GM23338 (cell line): ENCODE results near the gene ITGB1BP1. TPM values are rescaled to one million over a fixed set of nuclear protein-coding genes. Genes with fewer than 3 reads are reported as not detected.

Experiments used
- ATAC-seq: fragments of 200-7000 bp; cut with Tn5 transposase; 3 replicates; pipeline ENCODE4 v1.9.1; 2020
- DNase-seq: peaks from one replicate; pipeline ENCODE4 v3.0.0-alpha.2; 2015; ENCODE audit warnings: low spot score
- H2AFZ ChIP-seq: fragments of 200-600 bp; sonication (generic); 2 replicates; pipeline ENCODE4 v1.8.0; 2016; ENCODE audit warnings: antibody characterized with exemption, mild to moderate bottlenecking, moderate library complexity
- H3F3A ChIP-seq: fragments of 200-600 bp; sonication (generic); replicated peaks from 2 replicates; pipeline ENCODE4 v1.8.0; 2017; ENCODE audit warnings: antibody characterized with exemption, mixed run types, low read depth
- H3K27ac ChIP-seq: fragments of 200-600 bp; sonication (generic); 2 replicates; pipeline ENCODE4 v1.6.1; 2016; ENCODE audit warnings: low read depth
- H3K27me3 ChIP-seq: fragments of 200-600 bp; sonication (generic); 2 replicates; pipeline ENCODE4 v1.8.0; 2016; ENCODE audit warnings: mild to moderate bottlenecking, mixed run types, moderate library complexity; ENCODE audit not compliant: insufficient read depth
- H3K36me3 ChIP-seq: fragments of 200-600 bp; sonication (generic); 2 replicates; pipeline ENCODE4 v1.8.0; 2016; ENCODE audit warnings: mild to moderate bottlenecking; ENCODE audit not compliant: insufficient read depth
- H3K4me1 ChIP-seq: fragments of 200-600 bp; sonication (generic); 2 replicates; pipeline ENCODE4 v1.8.0; 2016; ENCODE audit warnings: mild to moderate bottlenecking, moderate library complexity; ENCODE audit not compliant: insufficient read depth
- H3K4me2 ChIP-seq: fragments of 200-600 bp; sonication (generic); 2 replicates; pipeline ENCODE4 v1.7.1; 2017; ENCODE audit warnings: mixed run types
- H3K4me3 ChIP-seq: fragments of 200-600 bp; sonication (generic); 2 replicates; pipeline ENCODE4 v1.6.1; 2016; ENCODE audit warnings: mixed run types
- H3K79me2 ChIP-seq: fragments of 200-600 bp; sonication (generic); replicated peaks from 2 replicates; pipeline ENCODE4 v1.8.0; 2017; ENCODE audit warnings: mild to moderate bottlenecking; ENCODE audit not compliant: insufficient read depth
- H3K9me2 ChIP-seq: fragments of 200-600 bp; sonication (generic); 2 replicates; pipeline ENCODE4 v1.8.0; 2017; ENCODE audit not compliant: insufficient read depth
- H4K20me1 ChIP-seq: fragments of 200-600 bp; sonication (generic); replicated peaks from 2 replicates; pipeline ENCODE4 v1.8.0; 2017; ENCODE audit warnings: mild to moderate bottlenecking; ENCODE audit not compliant: insufficient read depth
- H3K27ac Mint-ChIP-seq: 2 replicates; pipeline ENCODE4 v1.8.0; 2020; ENCODE audit warnings: inconsistent platforms, mild to moderate bottlenecking, moderate library complexity, mixed read lengths
- H3K27me3 Mint-ChIP-seq: 3 replicates; pipeline ENCODE4 v1.8.0; 2022; ENCODE audit warnings: low read depth, mild to moderate bottlenecking, moderate library complexity, mixed read lengths, inconsistent platforms; ENCODE audit not compliant: insufficient read depth, poor library complexity
- H3K36me3 Mint-ChIP-seq: 3 replicates; pipeline ENCODE4 v1.8.0; 2021; ENCODE audit warnings: low read depth, mild to moderate bottlenecking, inconsistent platforms, moderate library complexity, mixed read lengths
- H3K4me1 Mint-ChIP-seq: 3 replicates; pipeline ENCODE4 v1.8.0; 2020; ENCODE audit warnings: mild to moderate bottlenecking, inconsistent platforms, mixed read lengths
- H3K4me3 Mint-ChIP-seq: 3 replicates; pipeline ENCODE4 v1.8.0; 2021; ENCODE audit warnings: moderate library complexity, mild to moderate bottlenecking, inconsistent platforms, mixed read lengths
- H3K9me3 Mint-ChIP-seq: 3 replicates; pipeline ENCODE4 v1.8.0; 2020; ENCODE audit warnings: moderate library complexity, mild to moderate bottlenecking, inconsistent platforms, mixed read lengths
- CREB1 ChIP-seq: fragments of 250-450 bp; sonication (Bioruptor Pico); IDR thresholded peaks from 2 replicates; pipeline ENCODE4 v1.5.0; 2020; ENCODE audit warnings: low read depth, mild to moderate bottlenecking, moderate library complexity
- JUNB ChIP-seq: IDR thresholded peaks from one replicate; pipeline ENCODE4 v1.6.1; 2016; ENCODE audit warnings: antibody characterized with exemption; ENCODE audit not compliant: unreplicated experiment
- NANOG ChIP-seq: IDR thresholded peaks from 2 replicates; pipeline ENCODE4 v1.6.1; 2016; ENCODE audit warnings: antibody characterized with exemption, borderline replicate concordance
- POLR2AphosphoS5 ChIP-seq: IDR thresholded peaks from 2 replicates; pipeline ENCODE4 v1.6.1; 2016; ENCODE audit warnings: antibody characterized with exemption, low read depth
- STAT1 ChIP-seq: IDR thresholded peaks from one replicate; pipeline ENCODE4 v1.6.1; 2016; ENCODE audit warnings: antibody characterized with exemption; ENCODE audit not compliant: unreplicated experiment
- ZNF114 ChIP-seq: fragments of 250-450 bp; sonication (Bioruptor Pico); IDR thresholded peaks from 2 replicates; pipeline ENCODE4 v1.5.0; 2020; ENCODE audit warnings: mild to moderate bottlenecking, moderate library complexity
- ZNF331 ChIP-seq: fragments of 250-450 bp; sonication (Bioruptor Pico); IDR thresholded peaks from 2 replicates; pipeline ENCODE4 v1.5.0; 2020; ENCODE audit warnings: low read depth, mild to moderate bottlenecking, moderate library complexity
- polyA plus RNA-seq: library from polyadenylated mRNA; unstranded; fragments of >200 nt; fragmentation: Nextera tagmentation; extraction: Ambion mirVana; gene quantifications from 2 replicates; pipeline ENCODE4 v1.2.1, GENCODE V29; 2016
- total RNA-seq: library from RNA; depleted of rRNA; stranded (reverse); fragments of >200 nt; shearing (Covaris generic); gene quantifications from 2 replicates; pipeline ENCODE4 v1.2.3, GENCODE V29; 2014
- TF ChIP-seq, protein P1 (sequence below): IDR thresholded peaks from one replicate; pipeline ENCODE4 v1.6.1; 2018; ENCODE audit warnings: antibody characterized with exemption; ENCODE audit not compliant: unreplicated experiment
- TF ChIP-seq, protein P2 (sequence below): IDR thresholded peaks from 2 replicates; pipeline ENCODE4 v1.6.1; 2016; ENCODE audit warnings: antibody characterized with exemption

The ITGB1BP1 gene
- total and polyA plus RNA-seq, 2 experiments from 2014 or later = 29.1 to 63.5 TPM

DNA sequence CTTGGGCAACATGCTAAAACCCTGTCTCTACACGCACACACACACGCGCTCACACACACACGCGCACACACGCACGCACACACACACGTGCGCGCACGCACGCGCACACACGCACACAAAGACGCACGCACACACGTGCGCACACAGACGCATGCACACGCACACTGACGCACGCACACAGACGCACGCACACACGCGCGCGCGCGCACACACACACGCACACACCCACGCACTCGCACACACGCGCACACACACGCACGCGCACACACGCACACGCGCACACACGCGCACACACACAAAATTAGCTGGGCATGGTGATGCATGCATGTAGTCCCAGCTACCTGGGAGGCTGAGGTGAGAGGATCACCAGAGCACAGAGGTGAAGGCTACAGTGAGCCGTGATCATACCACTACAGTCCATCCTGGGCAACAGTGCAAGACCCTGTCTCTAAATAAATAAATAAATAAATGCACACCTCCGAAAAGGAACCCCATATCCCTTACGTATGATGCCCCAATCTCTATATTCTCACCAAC lies 42.9 kb upstream of the ITGB1BP1 start (continued):
- TF ChIP-seq, protein P1, sequence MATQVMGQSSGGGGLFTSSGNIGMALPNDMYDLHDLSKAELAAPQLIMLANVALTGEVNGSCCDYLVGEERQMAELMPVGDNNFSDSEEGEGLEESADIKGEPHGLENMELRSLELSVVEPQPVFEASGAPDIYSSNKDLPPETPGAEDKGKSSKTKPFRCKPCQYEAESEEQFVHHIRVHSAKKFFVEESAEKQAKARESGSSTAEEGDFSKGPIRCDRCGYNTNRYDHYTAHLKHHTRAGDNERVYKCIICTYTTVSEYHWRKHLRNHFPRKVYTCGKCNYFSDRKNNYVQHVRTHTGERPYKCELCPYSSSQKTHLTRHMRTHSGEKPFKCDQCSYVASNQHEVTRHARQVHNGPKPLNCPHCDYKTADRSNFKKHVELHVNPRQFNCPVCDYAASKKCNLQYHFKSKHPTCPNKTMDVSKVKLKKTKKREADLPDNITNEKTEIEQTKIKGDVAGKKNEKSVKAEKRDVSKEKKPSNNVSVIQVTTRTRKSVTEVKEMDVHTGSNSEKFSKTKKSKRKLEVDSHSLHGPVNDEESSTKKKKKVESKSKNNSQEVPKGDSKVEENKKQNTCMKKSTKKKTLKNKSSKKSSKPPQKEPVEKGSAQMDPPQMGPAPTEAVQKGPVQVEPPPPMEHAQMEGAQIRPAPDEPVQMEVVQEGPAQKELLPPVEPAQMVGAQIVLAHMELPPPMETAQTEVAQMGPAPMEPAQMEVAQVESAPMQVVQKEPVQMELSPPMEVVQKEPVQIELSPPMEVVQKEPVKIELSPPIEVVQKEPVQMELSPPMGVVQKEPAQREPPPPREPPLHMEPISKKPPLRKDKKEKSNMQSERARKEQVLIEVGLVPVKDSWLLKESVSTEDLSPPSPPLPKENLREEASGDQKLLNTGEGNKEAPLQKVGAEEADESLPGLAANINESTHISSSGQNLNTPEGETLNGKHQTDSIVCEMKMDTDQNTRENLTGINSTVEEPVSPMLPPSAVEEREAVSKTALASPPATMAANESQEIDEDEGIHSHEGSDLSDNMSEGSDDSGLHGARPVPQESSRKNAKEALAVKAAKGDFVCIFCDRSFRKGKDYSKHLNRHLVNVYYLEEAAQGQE = no peak
- TF ChIP-seq ZNF331 (CRISPR knock-in tag) (no peak), JUNB (no peak), STAT1 (no peak)

DNA sequence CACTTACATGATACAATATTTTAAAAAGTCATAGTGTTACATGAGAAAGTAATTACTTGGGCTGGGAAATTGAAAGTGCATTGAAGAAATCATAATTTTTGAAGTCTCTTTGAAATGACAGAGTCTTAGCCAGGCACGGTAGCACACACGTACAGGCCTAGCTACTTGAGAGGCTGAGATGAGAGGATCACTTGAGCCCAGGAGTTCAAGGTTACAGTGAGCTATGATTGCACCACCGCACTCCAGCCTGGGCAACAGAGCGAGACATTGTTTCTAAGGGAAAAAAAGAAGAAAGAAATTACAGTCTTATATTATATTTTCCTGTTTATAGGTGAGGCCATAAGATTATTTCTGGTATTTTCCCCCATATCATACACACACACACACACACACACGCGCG lies 41.8 kb upstream of the ITGB1BP1 start:
- Histone ChIP-seq H4K20me1 (peaks cover 5% of the 10 kb centered on the region; the same call in 1 of the 2 replicates), H3K9me2 (no peaks in the 10 kb centered on the region), H3K27me3 (no peaks in the 10 kb centered on the region), H3K4me3 (no peak overlapping the region), H3K27ac (no peak overlapping the region), H2AFZ (no peak overlapping the region), H3F3A (no peaks in the 10 kb centered on the region), H3K4me2 (no peak overlapping the region), H3K79me2 (no peaks in the 10 kb centered on the region), H3K4me1 (no peaks in the 10 kb centered on the region), H3K36me3 (peaks cover 7% of the 10 kb centered on the region)
- H3K9me3 Mint-ChIP-seq = no peaks in the 10 kb centered on the region
- peaks cover 39% of the 10 kb centered on the region for H3K36me3 Mint-ChIP-seq
- no peak for TF ChIP-seq NANOG
- no peak for TF ChIP-seq ZNF114 (CRISPR knock-in tag)
- TF ChIP-seq CREB1 (CRISPR knock-in tag) = no peak
- no peak for TF ChIP-seq POLR2AphosphoS5
- TF ChIP-seq, protein P1 = no peak
- TF ChIP-seq, protein P2, sequence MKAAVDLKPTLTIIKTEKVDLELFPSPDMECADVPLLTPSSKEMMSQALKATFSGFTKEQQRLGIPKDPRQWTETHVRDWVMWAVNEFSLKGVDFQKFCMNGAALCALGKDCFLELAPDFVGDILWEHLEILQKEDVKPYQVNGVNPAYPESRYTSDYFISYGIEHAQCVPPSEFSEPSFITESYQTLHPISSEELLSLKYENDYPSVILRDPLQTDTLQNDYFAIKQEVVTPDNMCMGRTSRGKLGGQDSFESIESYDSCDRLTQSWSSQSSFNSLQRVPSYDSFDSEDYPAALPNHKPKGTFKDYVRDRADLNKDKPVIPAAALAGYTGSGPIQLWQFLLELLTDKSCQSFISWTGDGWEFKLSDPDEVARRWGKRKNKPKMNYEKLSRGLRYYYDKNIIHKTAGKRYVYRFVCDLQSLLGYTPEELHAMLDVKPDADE = no peak
- DNase-seq (no peak), ATAC-seq (no peak)
- no peaks in the 10 kb centered on the region for H3K4me1 Mint-ChIP-seq
- no peaks in the 10 kb centered on the region for H3K27me3 Mint-ChIP-seq
- no peak overlapping the region for H3K27ac Mint-ChIP-seq
- no peak overlapping the region for H3K4me3 Mint-ChIP-seq
